Vagina (tissue), 2 donors: ENCODE data around the gene ETS1.

Experiments used
- CTCF ChIP-seq, 3 experiments: fragments of 450-650 bp in 2 of 3; fragments of 200-600 bp in 1 of 3; sonication (generic) in 1 of 3; IDR thresholded peaks; one replicate each; pipeline ENCODE4 v1.5.1; 2017 to 2019; ENCODE audit warnings: antibody characterized with exemption in 3 of 3, mild to moderate bottlenecking in 2 of 3, moderate library complexity in 2 of 3
- POLR2A ChIP-seq, 2 donors: fragments of 450-650 bp; IDR thresholded peaks; one replicate each; pipeline ENCODE4 v1.6.1; 2017; ENCODE audit warnings: antibody characterized with exemption in 2 of 2, mild to moderate bottlenecking in 2 of 2, moderate library complexity in 2 of 2
- POLR2AphosphoS5 ChIP-seq, 2 donors: sonication (generic); formaldehyde crosslinking; IDR thresholded peaks; one replicate each; pipeline ENCODE4 v1.9.0; 2017; ENCODE audit warnings: antibody characterized with exemption in 2 of 2, mild to moderate bottlenecking in 2 of 2, low read depth in 1 of 2; ENCODE audit not compliant: insufficient read depth in 1 of 2

GRCh38 chr11:128547946-128548648 lies 39.3 kb downstream of the ETS1 start:
- TF ChIP-seq POLR2AphosphoS5 (IDR thresholded peaks at IDR 0.05; ENCODE audit: insufficient read depth in 1 of 2, low read depth in 1 of 2) (no peak), CTCF (IDR thresholded peaks at IDR 0.05) (no peak), POLR2A (IDR thresholded peaks at IDR 0.05) (no peak)
